ENCODE data around the gene RNF111.

- TF ChIP-seq EZH2 (IDR thresholded peaks at IDR 0.05; ENCODE audit: borderline replicate concordance, insufficient read depth, low read length, poor library complexity, severe bottlenecking) (no peak), CTCF (IDR thresholded peaks at IDR 0.05; ENCODE audit: poor library complexity, severe bottlenecking) (no peak), RAD21 (conservative IDR thresholded peaks at IDR 0.05) (no peak), POLR2AphosphoS5 (IDR thresholded peaks at IDR 0.05) (no peak), SMC3 (conservative IDR thresholded peaks at IDR 0.05; ENCODE audit: poor library complexity) (no peak), TAF1 (IDR thresholded peaks at IDR 0.05; ENCODE audit: low read depth) (no peak)
Observed at GRCh38 chr15:59029554-59029953, 42.1 kb downstream of the RNF111 start.
